ENCODE results near the gene ACSM5. TPM values are rescaled to one million over a fixed set of nuclear protein-coding genes. Genes with fewer than 3 reads are reported as not detected.
"Not testable (repeated sequence)": the region's sequence is repeated elsewhere in the genome, so short reads cannot be mapped to it uniquely, and the experiment has no call there.

ACSM5 gene
- total RNA-seq, 4 donors from 2014 or later, result 5.6 to 9.6 (median 8.0) TPM

GRCh38 chr16:20468954-20469353 lies 59.6 kb downstream of the ACSM5 start:
- DNase-seq; H3K4me1 ChIP-seq; H3K27ac ChIP-seq; H3K9me3 ChIP-seq; intact Hi-C loops (cut with DNase I); H3K27me3 ChIP-seq; H3K36me3 ChIP-seq; H3K4me3 ChIP-seq (replicated peaks in 1 of 3): not testable (repeated sequence)

- H3K9me3 ChIP-seq; DNase-seq; H3K27me3 ChIP-seq; intact Hi-C loops (cut with DNase I); H3K36me3 ChIP-seq; H3K27ac ChIP-seq; H3K4me3 ChIP-seq (replicated peaks in 1 of 3); H3K4me1 ChIP-seq: not testable (repeated sequence)
- 100% methylated on average over 2 of the region's 2 CpGs for WGBS, 2 donors
Measured at GRCh38 chr16:20469930-20470329, 60.6 kb downstream of the ACSM5 start.

GRCh38 chr16:20470732-20471131 lies 61.4 kb downstream of the ACSM5 start:
- H3K36me3 ChIP-seq; DNase-seq; H3K27me3 ChIP-seq; intact Hi-C loops (cut with DNase I); H3K27ac ChIP-seq; H3K4me3 ChIP-seq (replicated peaks in 1 of 3); H3K9me3 ChIP-seq; H3K4me1 ChIP-seq: not testable (repeated sequence)
- WGBS, 2 donors, result 85 to 88% methylated on average over 1 of the region's 1 CpG

- intact Hi-C loops (cut with DNase I); H3K27me3 ChIP-seq; H3K4me3 ChIP-seq (replicated peaks in 1 of 3); H3K36me3 ChIP-seq; H3K27ac ChIP-seq; H3K4me1 ChIP-seq; H3K9me3 ChIP-seq; DNase-seq: not testable (repeated sequence)
- 54 to 61% methylated on average over 2 of the region's 2 CpGs for WGBS, 2 donors
Measured at GRCh38 chr16:20477188-20477744, 67.9 kb downstream of the ACSM5 start.

- intact Hi-C loops (cut with DNase I); H3K4me1 ChIP-seq: not testable (repeated sequence)
Measured at GRCh38 chr16:20483989-20484388, 74.7 kb downstream of the ACSM5 start.

GRCh38 chr16:20484726-20485125 lies 75.4 kb downstream of the ACSM5 start:
- H3K27ac ChIP-seq, result no peak overlapping the region
- TF ChIP-seq CTCF (IDR thresholded peaks at IDR 0.05) (no peak), POLR2A (IDR thresholded peaks at IDR 0.05) (no peak)
- H3K9me3 ChIP-seq, result no peaks in the 10 kb centered on the region
- DNase-seq, result no peak
- no peak overlapping the region for H3K4me3 ChIP-seq (replicated peaks in 1 of 3)
- intact Hi-C loops (cut with DNase I), result no loop called here
- H3K27me3 ChIP-seq, result no peaks in the 10 kb centered on the region
- no peaks in the 10 kb centered on the region for H3K36me3 ChIP-seq
- no peaks in the 10 kb centered on the region for H3K4me1 ChIP-seq
- 73 to 100% methylated on average over 1 of the region's 1 CpG for WGBS, 2 donors

More at GRCh38 chr16:20483989-20484388, 74.7 kb downstream of the ACSM5 start:
- not testable (repeated sequence) for H3K36me3 ChIP-seq; H3K4me3 ChIP-seq (replicated peaks in 1 of 3); DNase-seq; H3K27ac ChIP-seq; H3K27me3 ChIP-seq; H3K9me3 ChIP-seq
- 57 to 67% methylated on average over 1 of the region's 1 CpG for WGBS, 2 donors

GRCh38 chr16:20485408-20485807 lies 76.1 kb downstream of the ACSM5 start:
- Histone ChIP-seq H3K36me3 (no peaks in the 10 kb centered on the region), H3K27ac (no peak overlapping the region), H3K4me3 (replicated peaks in 1 of 3) (no peak overlapping the region), H3K27me3 (no peaks in the 10 kb centered on the region), H3K9me3 (no peaks in the 10 kb centered on the region), H3K4me1 (no peaks in the 10 kb centered on the region)
- 79 to 81% methylated on average over 1 of the region's 1 CpG for WGBS, 2 donors
- no peak for DNase-seq
- TF ChIP-seq CTCF (IDR thresholded peaks at IDR 0.05), result no peak
- TF ChIP-seq POLR2A (IDR thresholded peaks at IDR 0.05), result no peak
- intact Hi-C loops (cut with DNase I), result no loop called here

Other genes starting within 250 kb of the ACSM5 start
- gene GP2, start 82.0 kb upstream of the ACSM5 start, total RNA-seq, result under 1 TPM in 1 of 4 donors, not detected in 3; 0.44 TPM
- gene UMOD, start 56.8 kb upstream of the ACSM5 start, total RNA-seq, result not detected
- gene PDILT, start 4.8 kb upstream of the ACSM5 start, total RNA-seq, result not detected
- gene ACSM2A, start 42.0 kb downstream of the ACSM5 start, total RNA-seq, result under 1 TPM in 2 of 4 donors, not detected in 2; 0.20 to 0.56 TPM
- 1 to 10 TPM in 1 of 4 donors, under 1 TPM in 2, not detected in 1; 0.27 to 2.3 (median 0.33) TPM for gene ACSM2B, start 166.8 kb downstream of the ACSM5 start, total RNA-seq